GM12878 (cell line): ENCODE data around the gene MSLN.

Experiments used
- MEF2A ChIP-seq: IDR thresholded peaks from 2 replicates; pipeline ENCODE4 v1.6.1; 2011; ENCODE audit warnings: low read depth, mild to moderate bottlenecking, low read length, moderate library complexity; ENCODE audit not compliant: insufficient read depth
- TAF1 ChIP-seq: IDR thresholded peaks from 2 replicates; pipeline ENCODE4 v1.6.1; 2011; ENCODE audit warnings: mild to moderate bottlenecking, low read depth, low read length, borderline replicate concordance
- TF ChIP-seq, protein P1 (sequence below): IDR thresholded peaks from 2 replicates; pipeline ENCODE4 v1.6.1; 2012; ENCODE audit warnings: low read length, inconsistent platforms

- TF ChIP-seq MEF2A, result no peak
- TF ChIP-seq, protein P1, sequence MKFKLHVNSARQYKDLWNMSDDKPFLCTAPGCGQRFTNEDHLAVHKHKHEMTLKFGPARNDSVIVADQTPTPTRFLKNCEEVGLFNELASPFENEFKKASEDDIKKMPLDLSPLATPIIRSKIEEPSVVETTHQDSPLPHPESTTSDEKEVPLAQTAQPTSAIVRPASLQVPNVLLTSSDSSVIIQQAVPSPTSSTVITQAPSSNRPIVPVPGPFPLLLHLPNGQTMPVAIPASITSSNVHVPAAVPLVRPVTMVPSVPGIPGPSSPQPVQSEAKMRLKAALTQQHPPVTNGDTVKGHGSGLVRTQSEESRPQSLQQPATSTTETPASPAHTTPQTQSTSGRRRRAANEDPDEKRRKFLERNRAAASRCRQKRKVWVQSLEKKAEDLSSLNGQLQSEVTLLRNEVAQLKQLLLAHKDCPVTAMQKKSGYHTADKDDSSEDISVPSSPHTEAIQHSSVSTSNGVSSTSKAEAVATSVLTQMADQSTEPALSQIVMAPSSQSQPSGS, result no peak
- no peak for TF ChIP-seq TAF1
These were observed 5.7 kb downstream of the MSLN start for GRCh38 chr16:766008-766819.
